Kidney epithelial cell (primary cell): ENCODE data around the gene CCDC174. TPM values are rescaled to one million over a fixed set of nuclear protein-coding genes. Genes with fewer than 3 reads are reported as not detected.

ENCODE experiments used
- DNase-seq: peaks from one replicate; pipeline ENCODE4 v3.0.0-alpha.2; 2010; ENCODE audit warnings: low read depth
- H3K27me3 ChIP-seq: 2 replicates; pipeline ENCODE4 v1.6.0; 2011; ENCODE audit warnings: low read length; ENCODE audit not compliant: control insufficient read depth, insufficient read depth
- H3K36me3 ChIP-seq: 2 replicates; pipeline ENCODE4 v1.5.1; 2011; ENCODE audit warnings: low read length; ENCODE audit not compliant: control insufficient read depth, insufficient read depth
- H3K4me3 ChIP-seq: 2 replicates; pipeline ENCODE4 v1.5.1; 2011; ENCODE audit warnings: low read depth, mild to moderate bottlenecking, control low read depth, low read length
- total RNA-seq: library from RNA; depleted of rRNA; stranded (reverse); fragments of >200 nt; gene quantifications from 2 replicates; pipeline ENCODE4 v1.2.3, GENCODE V29; 2015
- TF ChIP-seq, protein P1 (sequence below): IDR thresholded peaks from 2 replicates; pipeline ENCODE4 v1.5.1; 2011; ENCODE audit warnings: mild to moderate bottlenecking, moderate library complexity, low read length, control low read depth, inconsistent platforms; ENCODE audit not compliant: insufficient read depth, poor library complexity, severe bottlenecking

The CCDC174 gene
- total RNA-seq, 1 donor from 2014 or later = 21.7 TPM

DNA sequence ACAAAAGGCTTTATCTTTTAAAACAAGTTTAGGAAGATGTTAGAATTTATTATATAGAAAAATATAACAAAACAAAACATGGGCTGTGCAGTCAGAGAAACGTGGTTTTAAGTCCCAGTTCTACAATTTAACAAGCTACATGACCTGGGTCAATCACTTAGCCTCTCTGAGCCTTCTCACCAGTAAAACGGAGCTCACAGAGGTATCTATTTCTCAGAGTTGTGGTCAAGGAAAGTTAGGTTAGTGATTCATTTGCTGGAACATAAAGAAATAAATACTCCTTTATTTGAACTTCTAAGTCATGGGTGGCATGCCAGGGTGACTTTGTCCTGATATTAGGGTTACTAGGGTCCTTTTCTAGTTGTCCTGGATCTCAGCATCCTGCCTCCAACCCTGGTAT lies 10.8 kb upstream of the CCDC174 start:
- no peaks in the 10 kb centered on the region for H3K36me3 ChIP-seq
- H3K4me3 ChIP-seq = no peak overlapping the region
- TF ChIP-seq, protein P1, sequence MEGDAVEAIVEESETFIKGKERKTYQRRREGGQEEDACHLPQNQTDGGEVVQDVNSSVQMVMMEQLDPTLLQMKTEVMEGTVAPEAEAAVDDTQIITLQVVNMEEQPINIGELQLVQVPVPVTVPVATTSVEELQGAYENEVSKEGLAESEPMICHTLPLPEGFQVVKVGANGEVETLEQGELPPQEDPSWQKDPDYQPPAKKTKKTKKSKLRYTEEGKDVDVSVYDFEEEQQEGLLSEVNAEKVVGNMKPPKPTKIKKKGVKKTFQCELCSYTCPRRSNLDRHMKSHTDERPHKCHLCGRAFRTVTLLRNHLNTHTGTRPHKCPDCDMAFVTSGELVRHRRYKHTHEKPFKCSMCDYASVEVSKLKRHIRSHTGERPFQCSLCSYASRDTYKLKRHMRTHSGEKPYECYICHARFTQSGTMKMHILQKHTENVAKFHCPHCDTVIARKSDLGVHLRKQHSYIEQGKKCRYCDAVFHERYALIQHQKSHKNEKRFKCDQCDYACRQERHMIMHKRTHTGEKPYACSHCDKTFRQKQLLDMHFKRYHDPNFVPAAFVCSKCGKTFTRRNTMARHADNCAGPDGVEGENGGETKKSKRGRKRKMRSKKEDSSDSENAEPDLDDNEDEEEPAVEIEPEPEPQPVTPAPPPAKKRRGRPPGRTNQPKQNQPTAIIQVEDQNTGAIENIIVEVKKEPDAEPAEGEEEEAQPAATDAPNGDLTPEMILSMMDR = no peak
- H3K27me3 ChIP-seq = peaks cover 9% of the 10 kb centered on the region
- no peak for DNase-seq

DNA sequence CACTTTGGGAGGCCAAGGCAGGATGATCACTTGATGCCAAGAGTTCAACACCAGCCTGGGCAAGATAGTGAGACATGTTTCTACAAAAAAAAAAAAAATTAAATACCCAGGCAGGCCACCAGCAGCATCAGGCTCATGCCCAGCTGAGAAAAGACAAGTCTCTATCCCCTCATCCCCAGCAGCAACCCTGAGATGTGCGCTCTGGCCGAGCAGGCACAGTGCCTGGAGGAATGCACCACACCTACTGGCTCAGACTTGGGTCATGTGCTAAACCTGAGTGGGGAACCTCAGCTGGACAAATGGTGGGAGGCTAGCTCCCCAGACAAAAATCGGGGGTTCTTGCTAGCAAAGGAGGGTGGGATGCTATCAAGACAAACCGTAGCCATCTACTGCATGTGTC lies 10.2 kb upstream of the CCDC174 start:
- TF ChIP-seq, protein P1 = no peak
- Histone ChIP-seq H3K27me3 (peaks cover 12% of the 10 kb centered on the region), H3K36me3 (no peaks in the 10 kb centered on the region), H3K4me3 (no peak overlapping the region)
- no peak for DNase-seq

DNA sequence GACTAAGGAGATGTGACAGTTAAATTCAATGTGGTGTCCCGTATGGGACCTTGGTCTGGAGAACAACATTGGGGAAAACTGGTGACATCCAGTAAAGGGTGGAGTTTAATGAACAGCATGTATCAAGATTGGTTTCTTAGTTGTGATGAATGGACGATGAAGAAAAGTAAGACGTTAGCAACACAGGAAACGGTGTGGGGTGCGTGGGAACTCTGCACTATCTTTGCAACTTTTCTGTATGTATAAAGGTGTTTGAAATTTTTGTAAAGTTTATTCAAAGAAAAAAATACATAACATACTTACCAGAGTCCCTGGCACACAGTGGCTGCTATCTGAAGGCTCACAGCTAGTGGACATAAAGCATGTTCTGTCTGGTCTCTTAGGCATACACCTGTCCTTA lies 6.1 kb upstream of the CCDC174 start:
- no peak for DNase-seq
- H3K4me3 ChIP-seq = no peak overlapping the region
- H3K27me3 ChIP-seq = peaks cover 7% of the 10 kb centered on the region
- no peaks in the 10 kb centered on the region for H3K36me3 ChIP-seq
- TF ChIP-seq, protein P1 = no peak

DNA sequence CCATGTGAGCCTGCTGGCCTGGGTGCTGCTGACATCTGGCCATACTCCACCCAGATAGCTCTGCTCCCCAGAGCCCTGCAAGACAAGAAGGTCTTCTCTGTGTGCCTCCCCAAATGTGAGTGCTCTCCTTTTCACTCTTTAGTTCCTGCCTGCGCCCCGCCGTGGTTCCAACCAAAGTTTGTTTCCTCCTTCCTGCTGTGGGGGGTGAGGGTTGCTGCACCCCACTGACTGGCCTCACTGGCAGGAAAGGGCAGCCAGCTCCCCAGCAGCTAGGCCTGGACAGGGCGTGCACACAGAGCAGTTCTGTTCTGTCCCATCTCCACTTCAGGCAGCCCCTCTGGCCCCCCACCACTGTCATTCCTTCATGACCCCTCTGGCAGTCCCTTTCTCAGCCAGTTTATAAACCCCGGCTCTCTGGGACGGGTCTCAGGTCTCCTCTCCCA lies 5.4 kb upstream of the CCDC174 start:
- TF ChIP-seq, protein P1 = no peak
- Histone ChIP-seq H3K4me3 (no peak overlapping the region), H3K36me3 (no peaks in the 10 kb centered on the region), H3K27me3 (peaks cover 7% of the 10 kb centered on the region)
- no peak for DNase-seq

DNA sequence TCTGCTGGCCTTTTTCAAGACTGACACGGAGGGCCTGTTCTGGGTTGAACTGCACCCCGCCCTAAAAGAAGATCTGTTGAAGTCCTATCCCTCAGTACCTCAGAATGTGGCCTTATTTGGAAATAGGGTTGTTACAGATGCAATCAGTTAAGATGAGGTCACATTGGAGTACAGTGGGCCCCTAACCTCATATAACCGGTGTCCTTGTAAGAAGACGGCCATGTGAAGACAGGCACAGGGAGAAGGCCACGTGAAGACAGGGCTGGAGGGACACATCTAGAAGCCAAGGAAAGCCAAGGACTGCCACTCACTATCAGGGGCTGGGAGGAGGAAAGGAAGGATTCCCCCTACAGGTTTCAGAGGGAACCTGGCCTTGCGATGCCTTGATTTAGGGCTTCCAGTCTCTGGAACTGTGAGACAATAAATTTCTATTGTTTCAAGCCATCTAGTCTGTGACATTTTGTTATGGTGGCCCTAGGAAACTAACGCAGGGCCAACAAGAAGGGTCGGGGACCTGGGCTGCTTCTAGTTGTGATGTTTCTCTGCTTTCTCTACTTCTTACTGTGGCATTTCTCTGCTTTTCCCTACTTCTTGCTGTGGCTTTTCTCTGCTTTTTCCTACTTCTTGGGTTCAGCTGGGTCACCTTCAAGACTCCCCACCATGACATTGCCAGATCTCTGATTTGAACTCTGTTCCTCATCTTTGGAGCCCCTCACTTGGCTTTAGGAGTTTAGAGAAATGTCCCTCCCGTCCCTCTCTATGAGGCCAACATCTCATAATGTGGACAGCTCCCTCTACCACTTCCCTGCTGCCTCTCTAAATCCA lies 4.8 kb upstream of the CCDC174 start:
- TF ChIP-seq, protein P1 = no peak
- Histone ChIP-seq H3K36me3 (no peaks in the 10 kb centered on the region), H3K4me3 (no peak overlapping the region), H3K27me3 (peaks cover 7% of the 10 kb centered on the region)
- no peak for DNase-seq
